ENCODE measurements around the gene CDH2.
A peak's percentile ranks its signal among the peaks of the same experiment; 100 is the strongest.

CDH2 gene

DNA sequence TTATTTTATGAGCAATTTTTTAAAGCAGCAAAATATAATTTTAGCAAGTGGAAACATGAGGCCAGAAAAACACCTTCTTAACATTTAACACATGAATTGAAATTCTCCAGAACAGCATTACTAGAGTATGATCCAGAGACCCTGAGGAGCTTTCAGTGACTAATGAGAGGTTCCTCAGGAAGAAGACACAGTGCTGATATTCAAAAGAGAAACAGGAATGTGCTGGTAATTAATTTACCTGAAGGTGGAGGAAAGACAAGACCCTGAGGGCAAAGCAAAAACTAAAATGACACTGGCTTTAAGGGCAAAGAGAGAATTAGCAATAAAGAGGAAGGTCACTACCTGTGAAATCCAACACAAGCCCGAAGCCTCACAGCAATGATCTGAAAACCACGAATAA is 97.0 kb downstream of the CDH2 start:
- no peak for DNase-seq

DNA sequence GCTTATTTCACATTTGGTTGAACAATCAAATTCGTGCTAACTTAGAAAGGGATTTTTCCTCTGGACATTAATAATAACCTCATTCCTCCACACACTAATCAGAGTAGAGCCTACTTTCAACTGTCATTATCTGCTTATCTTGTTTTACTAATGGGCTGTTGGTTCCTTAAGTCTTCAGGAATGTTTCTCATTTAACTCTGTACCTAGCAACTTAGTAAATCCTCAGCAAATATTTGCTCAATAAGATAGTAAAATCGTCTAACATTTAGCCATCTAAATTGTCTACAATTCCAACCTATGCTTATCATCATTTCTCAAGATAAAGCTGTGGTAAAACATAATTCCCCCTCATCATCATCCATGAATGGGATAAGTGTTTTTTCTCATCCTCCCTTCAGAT is 98.1 kb downstream of the CDH2 start:
- no peak for DNase-seq

DNA sequence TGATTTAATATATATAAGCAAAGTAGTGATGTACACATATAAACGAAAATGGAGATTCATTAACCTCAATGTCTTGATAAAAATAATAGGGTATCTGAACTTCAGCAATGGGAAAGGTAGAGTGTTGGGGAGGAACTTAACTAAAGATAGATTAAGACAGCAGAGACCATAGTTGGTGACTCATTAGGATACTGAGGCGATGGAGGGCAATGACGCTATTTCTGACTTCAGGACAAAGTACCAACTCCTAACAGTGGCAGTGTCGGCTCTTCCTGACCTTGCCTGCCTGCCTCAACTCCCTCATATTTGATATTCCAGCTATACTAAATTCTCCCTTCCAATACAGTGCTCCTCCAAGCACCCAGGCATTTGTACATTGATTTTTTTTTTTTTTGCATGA is 98.6 kb downstream of the CDH2 start:
- no peak for DNase-seq

DNA sequence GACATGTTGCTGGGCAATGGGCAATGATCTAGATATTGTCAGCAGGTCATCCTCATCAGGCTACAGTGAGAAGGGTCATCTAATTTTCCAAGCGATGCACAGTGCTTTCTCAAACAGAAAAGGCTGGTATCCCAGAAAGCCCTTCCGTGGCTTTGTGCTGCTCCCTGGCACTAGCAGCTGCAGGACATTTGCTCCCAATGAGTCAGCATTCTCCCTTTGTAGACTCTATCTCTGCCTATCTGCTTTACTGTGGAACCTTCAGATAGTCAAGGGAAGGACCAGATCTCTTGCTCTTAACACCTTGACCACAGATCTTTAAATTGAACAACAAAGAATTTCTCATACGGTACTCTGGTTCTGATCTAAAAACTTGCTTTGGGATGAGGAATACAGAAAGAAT is 101.4 kb downstream of the CDH2 start:
- peak; percentile 21 for DNase-seq

GRCh38 chr18:28074076-28074475 is 102.9 kb downstream of the CDH2 start:
- DNase-seq = no peak

DNA sequence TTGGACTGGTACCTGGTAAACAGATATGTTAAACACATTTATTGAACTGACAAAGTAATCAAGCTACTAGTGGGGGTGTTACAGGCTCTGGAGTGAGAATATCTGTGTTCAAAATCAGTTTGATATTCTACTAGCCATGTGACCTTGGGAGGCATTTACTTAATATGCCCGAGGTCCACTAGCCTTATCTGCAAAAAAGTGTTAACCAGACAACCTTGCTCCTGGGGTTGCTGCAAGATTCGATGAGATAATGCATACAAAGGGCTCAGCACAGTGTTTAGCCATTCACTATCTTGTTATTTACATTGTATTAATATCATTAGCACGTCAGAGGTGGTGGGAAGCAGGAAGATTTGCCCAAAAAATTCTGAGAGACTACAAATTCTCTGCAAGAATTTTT is 103.3 kb downstream of the CDH2 start:
- no peak for DNase-seq

DNA sequence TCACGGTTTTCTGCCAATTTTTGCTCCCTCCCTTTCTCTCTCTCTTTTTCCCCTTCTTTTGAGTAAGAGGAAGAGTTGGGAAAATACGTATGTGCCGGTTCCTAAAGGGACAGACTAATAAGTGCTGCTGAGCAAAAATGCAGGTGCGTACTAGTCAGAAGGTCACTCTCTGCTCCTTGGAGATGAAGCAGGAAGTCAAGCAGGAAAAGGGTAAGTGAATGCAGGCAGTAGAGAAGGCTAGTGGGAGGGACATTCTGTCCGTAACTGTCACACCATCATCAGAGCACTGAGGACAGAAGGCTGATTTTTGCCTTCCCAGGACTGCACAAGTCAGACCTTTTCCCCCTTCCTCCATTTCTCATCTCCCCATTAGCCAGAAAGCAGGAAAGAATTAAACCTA is 105.7 kb downstream of the CDH2 start:
- DNase-seq = no peak

DNA sequence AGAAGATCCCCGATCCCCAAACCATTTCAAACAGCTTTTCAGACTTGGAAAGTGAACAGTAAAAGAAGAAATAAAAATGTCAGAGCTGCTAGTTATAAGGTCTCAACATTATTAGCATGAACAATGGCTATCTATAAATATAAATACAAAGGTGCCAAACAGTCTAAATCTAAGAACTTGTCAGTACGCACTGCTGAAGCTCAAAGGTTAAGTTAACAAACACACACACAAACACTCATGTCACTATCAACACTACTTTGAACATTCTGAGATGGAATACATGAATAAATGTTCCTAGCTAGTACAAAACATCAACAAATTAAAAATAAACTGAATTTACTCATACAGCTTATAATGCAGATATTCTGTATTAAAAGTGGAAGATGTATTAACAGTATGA is 108.7 kb downstream of the CDH2 start:
- no peak for DNase-seq

DNA sequence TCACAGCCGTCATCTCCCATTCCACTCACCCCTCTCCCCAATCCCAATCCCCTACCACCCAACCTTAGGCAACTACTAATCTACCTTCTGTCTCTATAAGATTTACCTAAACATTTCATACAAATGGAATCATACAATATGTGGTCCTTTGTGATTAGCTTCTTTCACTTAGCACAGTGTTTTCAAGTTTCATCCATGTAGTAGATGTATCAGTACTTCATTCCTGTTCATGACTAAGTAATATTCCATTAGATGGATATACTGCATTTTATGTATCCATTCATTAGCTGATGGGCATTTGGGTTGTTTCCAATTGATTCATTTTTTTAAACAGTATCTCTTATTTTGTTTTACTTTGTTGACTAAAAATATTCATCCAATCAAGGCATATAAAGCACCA is 109.6 kb downstream of the CDH2 start:
- no peak for DNase-seq

GRCh38 chr18:28065793-28066186 is 111.1 kb downstream of the CDH2 start:
- no peak for DNase-seq

GRCh38 chr18:28065031-28065792 is 111.7 kb downstream of the CDH2 start:
- DNase-seq = no peak

DNA sequence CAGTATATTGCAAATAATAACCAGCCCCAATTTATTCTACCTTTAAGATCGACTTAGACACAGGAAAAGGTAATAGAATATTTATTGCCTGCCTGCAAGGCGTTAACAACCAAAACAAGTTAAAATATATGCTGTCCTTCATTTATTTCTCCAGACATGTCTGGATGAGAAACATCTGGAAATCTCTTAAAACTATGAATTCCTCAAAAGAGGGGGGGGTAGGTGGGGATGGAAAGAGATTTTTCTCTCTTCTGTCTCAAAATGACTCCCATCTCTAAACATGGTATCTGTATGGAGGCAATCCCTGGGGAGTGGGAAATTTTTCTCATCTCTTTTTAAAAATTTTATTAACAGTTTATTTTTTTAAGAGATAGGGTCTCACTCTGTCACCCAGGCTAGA is 113.0 kb downstream of the CDH2 start:
- DNase-seq = no peak

- no peak for DNase-seq
Measured at GRCh38 chr18:28063271-28063761, 113.6 kb downstream of the CDH2 start.

GRCh38 chr18:28062443-28062842 is 114.5 kb downstream of the CDH2 start:
- DNase-seq = no peak

GRCh38 chr18:28059861-28060260 is 117.1 kb downstream of the CDH2 start:
- no peak for DNase-seq

GRCh38 chr18:28050545-28050944 is 126.4 kb downstream of the CDH2 start:
- no peak for DNase-seq

DNA sequence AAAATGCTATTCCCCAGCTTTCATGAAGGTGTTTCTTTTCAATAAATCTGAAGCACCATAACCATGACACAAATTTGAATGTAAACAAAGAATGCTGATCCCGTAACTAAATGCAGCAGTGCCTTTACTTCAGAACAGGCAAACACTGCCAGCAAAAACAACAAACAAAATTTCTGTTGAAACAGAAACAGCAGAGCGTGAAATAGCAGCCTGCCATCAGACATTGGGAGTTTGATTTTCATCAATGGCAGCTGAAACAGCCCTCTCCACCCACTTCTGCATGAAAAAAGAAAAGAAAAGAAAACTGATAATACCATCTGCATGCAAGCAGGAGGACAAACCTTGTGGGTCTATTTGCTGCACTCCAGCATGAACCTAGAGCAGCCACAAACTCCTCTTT is 128.3 kb downstream of the CDH2 start:
- no peak for DNase-seq

DNA sequence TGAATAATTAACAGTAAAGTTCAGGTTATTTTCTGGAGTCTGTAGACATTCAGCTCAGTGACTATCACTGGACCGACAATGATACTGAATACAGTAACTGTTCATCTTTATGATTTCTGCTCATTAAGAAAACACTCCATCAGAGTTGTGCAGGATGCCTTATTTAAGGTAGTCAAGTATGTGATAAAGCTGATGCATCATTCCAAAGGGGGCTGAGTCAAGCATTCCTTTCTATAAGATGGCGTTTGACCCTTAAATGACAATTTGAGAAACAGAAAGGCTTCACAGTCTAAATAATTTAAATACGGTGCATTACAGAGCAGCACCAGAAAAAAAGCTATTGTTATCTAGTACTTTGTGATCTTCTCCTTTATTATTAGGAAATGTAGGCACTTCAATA is 131.1 kb downstream of the CDH2 start:
- peak; percentile 90 for DNase-seq

DNA sequence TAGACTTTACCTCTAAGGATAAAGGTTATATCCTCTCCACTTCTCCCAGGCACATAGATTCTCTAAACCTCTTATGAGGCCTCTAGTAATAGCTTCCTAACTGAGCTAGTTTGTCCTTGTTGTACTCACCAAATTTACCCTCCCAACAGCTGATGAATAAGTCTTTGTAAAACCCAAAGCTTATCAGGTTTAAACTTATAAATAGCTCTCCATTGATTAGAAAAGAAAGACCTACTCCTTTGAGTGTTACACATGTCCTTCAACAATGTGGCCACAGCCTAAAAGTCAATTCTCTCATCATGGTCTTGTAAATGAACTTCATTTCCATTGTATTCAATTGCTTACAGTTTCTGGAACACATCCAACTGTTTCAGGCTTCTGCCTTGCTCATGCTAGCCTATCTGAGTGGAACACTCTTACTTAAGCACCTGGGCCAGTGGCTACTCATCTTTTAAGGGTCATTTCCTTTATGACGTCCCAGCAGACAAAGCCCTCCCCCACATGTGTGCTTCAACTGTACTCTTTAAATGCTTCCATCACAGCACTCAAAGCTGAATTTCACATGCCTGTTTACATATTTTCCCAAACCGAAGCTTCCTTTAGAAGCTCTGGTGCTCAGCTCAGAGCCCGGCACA is 131.6 kb downstream of the CDH2 start:
- DNase-seq = peak; percentile 100

- peak; percentile 40 for DNase-seq
Measured at GRCh38 chr18:28044036-28044435, 132.9 kb downstream of the CDH2 start.

DNA sequence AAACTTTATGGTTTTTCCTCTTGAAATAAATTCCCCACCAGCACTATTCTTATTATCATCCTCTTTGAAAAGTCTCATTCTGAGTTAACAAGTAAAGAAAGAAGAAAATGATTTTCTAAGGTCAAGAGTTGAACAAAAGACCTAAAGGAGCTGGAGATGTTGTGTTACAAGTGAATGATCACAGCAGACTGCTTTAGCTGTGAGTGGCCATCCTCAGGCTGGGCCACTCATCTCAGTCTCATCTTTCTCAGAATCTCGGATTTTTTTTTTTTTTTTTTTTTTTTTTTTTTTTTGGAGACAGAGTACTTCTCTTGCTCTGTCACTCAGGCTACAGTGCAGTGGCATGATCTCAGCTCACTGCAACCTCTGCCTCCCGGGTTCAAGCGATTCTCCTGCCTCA is 133.3 kb downstream of the CDH2 start:
- no peak for DNase-seq

DNA sequence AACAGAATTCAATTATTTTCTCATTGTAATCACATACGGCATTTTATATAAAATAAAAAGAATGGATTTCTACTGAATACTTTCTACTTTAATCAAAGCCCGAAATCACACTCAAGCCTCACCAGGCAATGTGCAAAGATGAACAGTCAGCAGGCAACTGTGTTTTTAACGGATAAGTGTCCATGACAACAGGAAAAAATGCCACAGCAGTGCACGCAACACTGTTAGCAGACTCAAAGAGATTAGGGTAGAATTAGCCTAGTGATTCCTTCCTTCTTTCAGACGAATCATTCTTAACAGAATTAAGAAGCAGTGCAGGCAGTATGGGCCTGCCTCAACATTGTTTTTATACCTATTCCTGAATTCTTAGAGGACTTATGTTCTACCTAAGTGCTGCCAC is 135.6 kb downstream of the CDH2 start:
- DNase-seq = no peak

DNA sequence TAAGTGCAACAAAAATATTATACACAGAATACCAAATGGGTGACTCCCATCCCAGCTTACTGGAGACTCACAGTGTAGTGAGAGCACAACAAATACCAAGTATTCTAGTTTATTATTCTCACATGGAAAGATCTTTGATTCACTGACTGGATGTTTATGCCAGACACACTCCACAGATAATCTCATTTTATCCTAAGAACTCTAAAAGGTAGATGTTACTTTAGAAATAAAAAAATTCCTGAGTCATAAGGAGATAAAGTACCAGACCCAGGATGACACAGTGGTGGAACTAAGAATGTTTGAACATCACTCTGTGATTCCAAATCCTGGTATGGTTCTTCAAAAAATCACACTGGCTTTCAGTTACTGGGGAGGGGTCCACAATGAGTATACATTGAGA is 136.2 kb downstream of the CDH2 start:
- no peak for DNase-seq

DNA sequence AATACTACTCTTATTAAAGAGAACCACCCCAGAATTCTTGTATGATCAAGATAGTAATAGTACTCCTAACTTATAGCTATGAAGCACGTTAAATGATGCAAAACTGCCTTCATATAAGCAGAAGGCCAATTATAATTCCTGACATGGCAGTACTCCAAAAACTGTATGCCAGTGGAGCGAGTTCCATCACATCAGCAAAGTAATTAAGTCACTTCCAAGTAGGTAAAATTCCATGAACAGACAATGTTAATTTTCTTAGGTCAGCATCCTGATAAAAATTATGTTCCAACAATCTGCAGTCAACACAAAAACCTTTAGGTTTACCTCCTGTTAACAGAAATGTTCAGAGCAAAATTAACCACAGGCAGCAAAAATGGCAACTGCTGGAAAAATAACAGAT is 136.7 kb downstream of the CDH2 start:
- no peak for DNase-seq

- DNase-seq = no peak
Measured at GRCh38 chr18:28039691-28040090, 137.2 kb downstream of the CDH2 start.

Measured in NCI-H510A treated with DMSO at 0.1 percent for 48 hours (cell line).